Measurements from ENCODE around the gene SPATA2. TPM values are rescaled to one million over a fixed set of nuclear protein-coding genes. Genes with fewer than 3 reads are reported as not detected.

The SPATA2 gene
- total and polyA plus RNA-seq, 4 donors = 1.2 to 3.4 (median 1.4) TPM

DNA sequence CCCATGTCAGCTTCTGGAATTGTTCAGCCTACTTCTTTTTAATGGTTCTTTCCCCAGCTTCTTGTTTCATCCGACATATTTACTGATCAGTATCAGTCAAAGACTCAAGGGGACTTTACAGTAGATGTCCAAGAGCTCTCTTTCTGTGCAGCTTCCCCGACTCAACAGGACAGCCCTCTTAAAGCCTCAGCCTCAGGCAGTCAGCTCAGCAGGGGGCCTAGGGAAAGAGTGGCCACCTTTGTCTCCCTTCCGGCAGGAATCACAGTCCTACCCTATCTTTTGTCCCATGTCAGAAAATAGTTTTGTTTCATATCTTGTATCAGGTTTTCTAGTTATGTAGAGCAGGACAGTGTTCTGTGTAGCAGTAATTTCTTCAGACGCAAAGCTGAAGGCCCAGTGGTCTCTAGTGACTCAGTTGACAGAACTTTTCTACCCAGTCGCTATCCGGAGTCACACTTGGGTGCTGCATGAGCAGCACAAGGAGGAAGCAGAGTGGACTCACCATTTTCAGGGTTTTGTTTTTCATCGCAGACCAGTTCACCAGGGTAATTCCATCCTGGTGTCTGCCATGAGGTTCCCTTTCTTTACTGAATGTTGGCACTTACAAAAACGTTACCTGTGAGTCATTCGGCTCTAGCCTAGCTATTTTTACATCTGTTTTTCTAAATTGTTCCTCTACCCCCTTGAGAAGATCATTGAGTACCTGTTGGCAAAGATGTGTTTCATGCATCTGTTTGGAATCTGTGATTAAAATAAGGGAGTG, 47.7 kb downstream of the SPATA2 start (continued):
- TF ChIP-seq GABPA (IDR thresholded peaks at IDR 0.05 in 1 of 2, conservative IDR thresholded peaks at IDR 0.05 in 1 of 2) = no peak
- no peak for TF ChIP-seq YY1 (IDR thresholded peaks at IDR 0.05)
- TF ChIP-seq ZBTB33 (IDR thresholded peaks at IDR 0.05) = no peak

- Histone ChIP-seq H3K27me3 (ENCODE audit: control insufficient read depth in 4 of 4, insufficient read depth in 4 of 4, low read length in 3 of 4) (no peaks in the 10 kb centered on the region), H3K4me3 (ENCODE audit: low read depth in 1 of 3, low read length in 3 of 3) (no peak overlapping the region), H3K9ac (ENCODE audit: low read depth in 1 of 2, low read length in 2 of 2) (no peak overlapping the region), H3K4me1 (ENCODE audit: control insufficient read depth in 4 of 4, insufficient read depth in 4 of 4, low read length in 3 of 4) (no peaks in the 10 kb centered on the region), H3K9me3 (ENCODE audit: control insufficient read depth in 4 of 4, low read length in 3 of 4) (no peaks in the 10 kb centered on the region), H3K36me3 (ENCODE audit: control insufficient read depth in 4 of 4, insufficient read depth in 3 of 4, low read depth in 1 of 4, low read length in 3 of 4) (peaks cover 6 to 23% (median 15%) of the 10 kb centered on the region in 4 donors), H3K27ac (ENCODE audit: low read depth in 1 of 2, low read length in 2 of 2) (no peak overlapping the region)
- TF ChIP-seq NR2F2 (IDR thresholded peaks at IDR 0.05) = no peak
- no peak for TF ChIP-seq FOXA2 (IDR thresholded peaks at IDR 0.05)
- no peak for TF ChIP-seq ZBTB33 (IDR thresholded peaks at IDR 0.05)
- TF ChIP-seq, protein P1, sequence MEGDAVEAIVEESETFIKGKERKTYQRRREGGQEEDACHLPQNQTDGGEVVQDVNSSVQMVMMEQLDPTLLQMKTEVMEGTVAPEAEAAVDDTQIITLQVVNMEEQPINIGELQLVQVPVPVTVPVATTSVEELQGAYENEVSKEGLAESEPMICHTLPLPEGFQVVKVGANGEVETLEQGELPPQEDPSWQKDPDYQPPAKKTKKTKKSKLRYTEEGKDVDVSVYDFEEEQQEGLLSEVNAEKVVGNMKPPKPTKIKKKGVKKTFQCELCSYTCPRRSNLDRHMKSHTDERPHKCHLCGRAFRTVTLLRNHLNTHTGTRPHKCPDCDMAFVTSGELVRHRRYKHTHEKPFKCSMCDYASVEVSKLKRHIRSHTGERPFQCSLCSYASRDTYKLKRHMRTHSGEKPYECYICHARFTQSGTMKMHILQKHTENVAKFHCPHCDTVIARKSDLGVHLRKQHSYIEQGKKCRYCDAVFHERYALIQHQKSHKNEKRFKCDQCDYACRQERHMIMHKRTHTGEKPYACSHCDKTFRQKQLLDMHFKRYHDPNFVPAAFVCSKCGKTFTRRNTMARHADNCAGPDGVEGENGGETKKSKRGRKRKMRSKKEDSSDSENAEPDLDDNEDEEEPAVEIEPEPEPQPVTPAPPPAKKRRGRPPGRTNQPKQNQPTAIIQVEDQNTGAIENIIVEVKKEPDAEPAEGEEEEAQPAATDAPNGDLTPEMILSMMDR (IDR thresholded peaks at IDR 0.05; ENCODE audit: low read depth, low read length, missing input control) = no peak
- TF ChIP-seq HNF4A (conservative IDR thresholded peaks at IDR 0.05) = no peak
- no peak for TF ChIP-seq REST (IDR thresholded peaks at IDR 0.05)
- no peak for TF ChIP-seq RAD21 (IDR thresholded peaks at IDR 0.05)
- TF ChIP-seq YY1 (IDR thresholded peaks at IDR 0.05) = no peak
- no peak for TF ChIP-seq RXRA (IDR thresholded peaks at IDR 0.05)
- no peak for TF ChIP-seq HNF4G (IDR thresholded peaks at IDR 0.05)
- no peak for TF ChIP-seq EGR1 (IDR thresholded peaks at IDR 0.05; ENCODE audit: low read depth in 2 of 2)
- no peak for TF ChIP-seq MAX (IDR thresholded peaks at IDR 0.05)
- no peak for TF ChIP-seq FOXA1 (IDR thresholded peaks at IDR 0.05)
- TF ChIP-seq, protein P2, sequence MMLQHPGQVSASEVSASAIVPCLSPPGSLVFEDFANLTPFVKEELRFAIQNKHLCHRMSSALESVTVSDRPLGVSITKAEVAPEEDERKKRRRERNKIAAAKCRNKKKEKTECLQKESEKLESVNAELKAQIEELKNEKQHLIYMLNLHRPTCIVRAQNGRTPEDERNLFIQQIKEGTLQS (IDR thresholded peaks at IDR 0.05) = no peak
- no peak for TF ChIP-seq SP1 (IDR thresholded peaks at IDR 0.05)
- no peak for TF ChIP-seq TAF1 (conservative IDR thresholded peaks at IDR 0.05)
- TF ChIP-seq GABPA (IDR thresholded peaks at IDR 0.05 in 1 of 2, conservative IDR thresholded peaks at IDR 0.05 in 1 of 2) = no peak
- TF ChIP-seq JUND (IDR thresholded peaks at IDR 0.05) = no peak
- DNase-seq (ENCODE audit: low spot score) = no peak
- 82% methylated on average over 8 of the region's 8 CpGs for WGBS
These were observed 49.3 kb downstream of the SPATA2 start for GRCh38 chr20:49866051-49866450.
